ENCODE data around the gene AK3. TPM values are rescaled to one million over a fixed set of nuclear protein-coding genes. Genes with fewer than 3 reads are reported as not detected.

Gene AK3
- total RNA-seq, 2 donors from 2014 or later: 51.5 to 59.8 TPM

Other genes starting within 250 kb of the AK3 start
- gene PLPP6, start 78.9 kb downstream of the AK3 start, total RNA-seq: 10 to 100 TPM; 13.1 to 19.6 TPM
- 1 to 10 TPM; 1.2 to 2.0 TPM for gene SPATA6L, start 74.7 kb downstream of the AK3 start, total RNA-seq
- gene CDC37L1, start 61.6 kb downstream of the AK3 start, total RNA-seq: 10 to 100 TPM; 18.4 to 22.2 TPM
- 10 to 100 TPM; 13.2 to 18.6 TPM for gene RCL1, start 51.7 kb upstream of the AK3 start, total RNA-seq
- 10 to 100 TPM; 10.4 to 12.3 TPM for gene JAK2, start 244.1 kb upstream of the AK3 start, total RNA-seq